Urothelium cell line (cell line): ENCODE measurements around the gene MTCH1.

ENCODE experiments used
- DNase-seq: peaks from one replicate; pipeline ENCODE4 v3.0.0; 2011; ENCODE audit warnings: low spot score, mixed read lengths
- FAIRE-seq: peaks from 2 replicates; lab custom pipeline; 2011; peaks lifted over from hg19 to GRCh38; lab: Jason Lieb, UNC

MTCH1 gene

DNA sequence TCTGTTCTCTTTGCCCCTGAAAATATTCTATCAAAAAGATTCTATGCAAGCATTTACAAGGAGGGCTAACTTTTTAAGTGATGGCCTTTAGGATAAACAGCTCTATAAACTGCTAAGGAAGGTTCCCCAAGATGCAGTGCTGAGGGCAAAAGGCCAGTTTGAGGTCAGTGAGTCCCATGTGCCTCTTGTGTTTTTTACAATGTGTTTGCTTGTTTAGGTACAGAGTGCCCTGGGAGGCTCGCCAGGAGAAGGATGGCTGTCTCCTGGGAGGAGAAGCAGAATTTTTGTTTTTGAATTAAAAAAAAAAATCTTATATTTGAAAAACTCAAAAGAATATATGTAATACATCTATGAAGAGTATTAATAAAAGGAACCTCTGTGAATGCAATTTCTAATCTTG lies 12.8 kb downstream of the MTCH1 start:
- DNase-seq (no peak), FAIRE-seq (no peak)

DNA sequence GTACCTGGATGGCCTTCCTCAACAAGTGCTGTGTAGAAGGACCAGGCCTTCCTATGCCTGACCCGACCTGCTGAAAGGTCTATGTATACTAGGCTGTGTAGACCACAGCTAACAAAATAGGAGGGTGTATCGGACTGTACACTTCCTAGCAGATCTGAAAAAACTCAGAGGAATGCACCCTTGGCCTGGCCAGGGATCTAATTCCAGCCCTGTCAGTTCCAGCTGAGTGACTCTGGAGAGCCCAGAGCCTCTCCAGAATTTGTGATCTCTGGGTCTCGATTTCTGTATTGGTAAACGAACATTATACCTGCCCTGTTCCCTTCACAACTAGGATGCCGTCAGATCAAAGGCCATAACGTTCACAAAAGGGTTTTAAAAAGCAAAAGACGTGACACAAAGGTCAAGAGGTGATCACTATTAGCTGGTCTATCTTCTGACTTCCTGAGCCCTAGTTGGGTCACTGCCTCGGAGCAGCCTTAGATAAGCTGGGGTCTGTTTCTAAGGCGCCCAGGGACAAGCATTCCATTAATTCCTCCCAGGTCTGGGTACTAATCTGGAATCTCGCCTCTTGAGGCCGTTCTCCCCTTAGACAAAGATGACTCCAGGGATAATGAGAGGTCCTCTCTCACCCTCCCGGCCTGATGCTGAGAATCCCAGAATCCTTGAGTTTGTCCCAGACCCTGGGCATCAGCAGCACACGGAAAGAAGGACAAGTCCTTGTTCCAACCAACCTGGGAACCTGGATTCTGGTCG lies 13.9 kb downstream of the MTCH1 start:
- DNase-seq (no peak), FAIRE-seq (no peak)

DNA sequence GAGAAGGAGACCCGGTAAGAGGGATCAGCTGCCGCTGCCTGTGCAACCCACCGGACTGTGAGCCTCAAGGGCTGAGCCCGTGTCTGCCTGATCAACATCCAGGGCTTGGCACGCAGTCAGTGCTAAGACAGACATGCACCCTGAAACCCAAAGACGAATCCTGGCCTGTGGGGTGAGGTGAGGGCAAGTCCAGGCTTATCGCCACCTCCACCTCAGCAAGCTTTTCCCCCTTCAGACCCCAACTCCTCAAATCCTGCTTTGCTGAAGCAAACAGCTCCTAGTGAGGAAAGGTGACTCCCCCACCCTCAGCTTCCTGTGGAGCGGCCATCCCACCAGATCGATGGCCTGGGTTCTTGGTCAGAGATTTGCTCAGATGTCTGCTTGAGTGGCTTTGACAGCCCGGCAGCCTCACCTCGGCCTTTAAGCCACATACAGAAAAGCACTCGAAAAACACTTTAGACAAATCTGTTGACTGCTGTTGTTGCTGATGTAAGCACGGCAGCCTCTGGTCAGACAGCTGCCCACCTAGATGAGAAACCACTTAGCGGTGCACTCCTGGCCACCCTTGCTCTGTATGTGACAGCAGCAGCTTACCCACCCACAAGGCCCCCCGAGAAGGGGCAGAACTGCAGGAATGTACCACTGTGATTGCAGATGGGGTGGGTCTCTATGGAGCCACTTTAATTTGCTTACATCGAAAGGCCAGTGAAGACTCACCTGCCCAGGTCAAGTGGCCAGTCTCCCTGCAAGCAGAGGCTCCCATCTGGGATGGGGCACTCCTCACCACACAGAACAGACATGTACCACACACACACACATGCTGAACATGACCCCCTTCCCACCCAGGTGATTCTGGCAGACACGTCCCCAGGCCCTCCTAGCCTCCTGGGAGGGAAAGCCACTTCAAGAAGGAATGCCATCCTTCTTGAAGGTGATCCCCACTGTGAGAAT lies 14.8 kb downstream of the MTCH1 start:
- no peak for DNase-seq
- no peak for FAIRE-seq

DNA sequence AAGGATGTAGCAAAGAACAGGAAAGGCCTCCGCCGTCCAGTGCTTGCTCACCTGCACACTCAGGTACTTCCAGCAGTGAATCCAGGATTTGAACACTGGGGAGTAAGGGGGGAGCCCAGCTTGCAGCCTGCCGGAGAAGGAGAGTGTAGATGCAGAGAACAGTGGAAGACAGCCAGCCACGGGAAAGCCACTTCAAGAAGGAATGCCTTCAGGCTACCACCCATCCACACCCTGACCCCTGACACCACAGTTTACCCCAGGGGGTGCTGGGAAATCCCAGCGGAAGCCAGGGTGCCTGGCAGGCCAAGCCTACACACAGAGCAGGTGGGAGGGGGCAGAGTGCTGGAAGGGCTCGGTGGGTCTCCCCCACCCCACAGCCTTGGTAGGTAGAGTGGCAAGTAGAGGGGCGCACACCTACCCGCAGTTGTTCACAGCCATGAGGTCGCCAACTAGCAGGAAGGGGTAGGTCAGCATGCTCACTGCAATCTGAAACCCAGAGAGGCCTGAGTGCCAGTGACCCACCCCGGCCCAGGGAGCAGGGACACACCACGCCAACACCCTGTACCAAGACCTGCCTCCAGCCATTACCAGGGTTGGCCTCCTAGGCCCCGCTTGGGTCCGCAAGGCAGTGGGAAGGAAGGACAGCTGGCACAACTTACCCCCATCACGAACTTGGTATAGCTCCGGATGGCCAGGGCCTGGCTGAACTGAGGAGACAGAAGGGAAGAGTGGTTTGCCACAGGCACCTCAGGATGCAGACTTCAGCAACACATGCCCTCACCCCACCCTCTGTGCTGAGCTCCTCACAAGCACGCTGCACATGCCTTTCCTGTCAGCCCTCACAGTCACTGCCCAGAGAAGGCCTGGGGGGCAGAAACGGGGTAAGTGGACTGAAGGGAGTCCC lies 15.8 kb downstream of the MTCH1 start:
- DNase-seq (no peak), FAIRE-seq (no peak)

DNA sequence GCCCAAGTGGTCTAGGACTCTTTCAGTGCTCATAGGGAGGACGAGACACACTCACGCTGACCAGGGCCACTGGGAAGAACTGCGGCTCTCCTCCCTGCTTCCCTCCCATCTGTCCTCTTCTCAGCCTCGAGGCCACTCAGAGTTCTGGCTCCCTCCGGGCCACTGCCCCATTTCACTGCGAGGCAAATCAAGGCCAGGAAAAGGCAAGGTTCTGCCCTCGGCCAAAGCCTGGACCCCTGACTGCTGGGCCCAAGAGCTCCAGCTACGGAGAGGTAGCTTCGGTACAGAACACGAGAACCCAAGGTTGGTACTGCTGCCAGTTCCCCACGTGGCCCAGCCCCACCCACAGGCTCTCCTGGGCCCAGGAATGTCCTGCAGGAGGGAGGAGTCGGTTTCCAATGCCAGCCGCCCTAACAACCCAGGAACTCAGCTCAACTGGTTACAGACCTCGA lies 16.7 kb downstream of the MTCH1 start:
- FAIRE-seq = no peak
- DNase-seq = no peak

DNA sequence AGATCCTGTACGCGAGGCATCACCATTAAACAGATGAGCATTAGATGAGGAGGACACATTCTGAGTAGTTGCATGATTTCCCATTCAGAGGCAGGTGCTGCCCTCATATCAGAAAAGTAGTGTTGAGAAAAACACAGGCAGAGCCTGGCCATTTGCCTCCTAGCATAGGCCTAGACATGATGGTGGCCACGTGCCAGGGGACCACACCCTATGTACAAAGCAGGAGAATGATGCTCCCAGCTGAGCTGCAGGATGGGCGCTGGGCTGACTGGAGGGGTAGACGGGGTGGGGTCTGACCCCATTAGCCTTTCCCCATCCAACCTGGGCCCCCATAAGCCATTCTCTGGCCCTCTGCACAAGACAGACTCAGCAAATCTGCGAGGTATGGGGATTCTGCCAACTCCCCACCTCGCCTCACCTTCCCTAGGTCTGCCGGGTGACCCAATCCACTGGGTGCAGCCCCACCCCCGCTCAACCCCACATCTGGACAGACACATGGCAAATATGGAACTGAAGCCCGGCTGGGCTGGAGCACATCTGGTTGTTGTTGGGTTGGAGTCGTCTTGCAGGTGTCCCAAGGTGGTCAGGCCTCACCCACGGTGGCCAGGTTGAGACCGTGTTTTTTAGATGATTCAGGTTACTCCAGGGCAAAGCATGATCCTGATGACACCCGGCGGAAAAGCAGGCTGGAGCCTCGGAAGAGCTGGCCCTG lies 17.6 kb downstream of the MTCH1 start:
- DNase-seq (no peak), FAIRE-seq (no peak)

DNA sequence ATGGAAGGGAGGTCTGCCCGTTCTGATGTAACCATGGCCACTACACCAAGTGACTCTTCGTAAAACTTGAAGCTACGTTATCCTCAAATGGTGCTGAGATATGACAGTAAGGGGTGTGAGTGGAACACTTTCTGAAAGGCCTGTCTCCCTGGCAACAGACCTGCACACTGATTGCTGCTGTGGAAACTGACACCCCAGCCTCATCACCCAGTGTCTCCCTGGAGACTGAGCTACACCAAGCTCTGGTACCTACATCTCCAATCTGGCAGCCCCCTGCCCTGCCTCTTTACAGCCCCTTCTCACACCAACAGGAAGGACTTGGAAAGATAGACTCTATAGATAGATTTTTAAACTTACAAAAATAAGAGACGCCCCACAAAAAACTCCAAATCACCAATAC lies 18.2 kb downstream of the MTCH1 start:
- FAIRE-seq (no peak), DNase-seq (no peak)

DNA sequence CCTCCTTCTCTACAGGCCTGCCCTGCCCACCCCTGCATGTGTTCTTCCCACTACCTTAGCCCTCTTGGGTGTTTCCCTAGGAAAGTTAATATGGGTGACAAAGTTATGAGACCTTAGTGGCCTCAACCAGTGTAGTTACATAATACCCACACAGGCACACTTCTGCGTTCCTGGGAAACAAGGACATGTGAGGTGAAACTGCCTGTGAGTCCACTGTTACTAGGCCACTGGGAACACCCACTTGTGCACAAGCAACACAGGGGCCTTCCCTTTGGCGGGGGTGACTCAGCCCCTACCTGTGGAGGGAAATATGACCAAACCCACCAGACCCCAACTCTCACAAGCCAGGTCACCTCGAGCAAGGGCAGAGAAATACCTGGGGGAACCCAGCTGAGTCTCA lies 18.7 kb downstream of the MTCH1 start:
- no peak for DNase-seq
- FAIRE-seq = no peak

DNA sequence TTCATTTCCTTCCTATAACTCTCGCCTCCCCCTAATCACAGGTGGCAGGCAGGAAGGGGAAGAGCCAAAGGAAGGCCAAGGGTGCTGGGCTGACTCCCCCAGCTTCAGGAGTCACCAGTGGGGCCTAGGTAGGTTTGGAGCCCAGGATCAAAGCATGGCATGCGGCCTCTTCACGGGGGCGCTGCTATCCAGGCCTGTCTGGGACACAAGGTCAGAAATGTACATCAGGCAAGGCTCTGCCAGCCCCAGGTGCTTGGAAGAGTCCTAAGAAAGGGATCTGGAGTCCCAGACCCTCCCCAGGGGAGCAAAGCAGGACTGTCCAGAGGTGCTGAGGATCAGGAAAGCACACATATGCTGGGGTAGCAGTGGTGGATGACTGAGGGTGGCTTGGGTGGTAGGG lies 21.1 kb downstream of the MTCH1 start:
- no peak for DNase-seq
- no peak for FAIRE-seq

DNA sequence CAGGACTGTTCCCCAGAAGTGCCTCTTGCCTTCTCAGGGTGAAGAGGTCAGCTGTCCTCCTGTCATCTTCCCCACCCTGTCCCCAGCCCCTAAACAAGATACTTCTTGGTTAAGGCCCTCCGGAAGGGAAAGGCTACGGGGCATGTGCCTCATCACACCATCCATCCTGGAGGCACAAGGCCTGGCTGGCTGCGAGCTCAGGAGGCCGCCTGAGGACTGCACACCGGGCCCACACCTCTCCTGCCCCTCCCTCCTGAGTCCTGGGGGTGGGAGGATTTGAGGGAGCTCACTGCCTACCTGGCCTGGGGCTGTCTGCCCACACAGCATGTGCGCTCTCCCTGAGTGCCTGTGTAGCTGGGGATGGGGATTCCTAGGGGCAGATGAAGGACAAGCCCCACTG lies 21.6 kb downstream of the MTCH1 start:
- FAIRE-seq = no peak

DNA sequence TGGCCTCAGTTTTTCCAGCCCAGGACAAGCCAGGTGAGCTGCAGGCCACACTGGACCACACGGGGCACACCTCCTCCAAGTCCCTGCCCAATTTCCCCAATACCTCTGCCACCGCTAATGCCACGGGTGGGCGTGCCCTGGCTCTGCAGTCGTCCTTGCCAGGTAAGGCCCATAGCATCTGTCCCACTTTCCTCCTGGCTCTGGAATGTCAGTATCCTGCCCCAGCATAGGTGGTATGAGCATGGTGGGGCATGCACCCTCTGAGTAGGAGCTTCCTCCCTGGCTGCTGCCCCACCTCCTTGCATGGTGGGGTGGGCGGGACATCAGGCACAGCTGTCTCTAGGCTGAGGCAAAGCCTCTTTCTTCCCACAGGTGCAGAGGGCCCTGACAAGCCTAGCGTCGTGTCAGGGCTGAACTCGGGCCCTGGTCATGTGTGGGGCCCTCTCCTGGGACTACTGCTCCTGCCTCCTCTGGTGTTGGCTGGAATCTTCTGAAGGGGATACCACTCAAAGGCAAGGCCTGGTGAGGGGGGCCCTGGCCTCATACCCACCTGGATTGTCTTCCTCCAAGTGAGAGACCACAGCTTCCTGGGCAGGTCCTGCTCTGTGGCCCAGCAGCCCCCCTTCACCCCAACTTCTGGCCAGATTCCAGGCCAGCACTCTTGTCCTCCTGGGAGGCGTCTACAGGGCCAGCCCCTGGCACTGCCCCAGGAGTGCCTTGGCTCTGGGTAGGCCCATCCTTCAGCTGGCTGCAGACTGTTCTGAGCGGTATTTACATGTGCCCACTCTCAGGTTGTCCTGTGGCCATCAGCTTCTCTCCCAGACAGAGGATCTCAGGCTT lies 22.3 kb downstream of the MTCH1 start:
- peak; percentile 53 for DNase-seq
- no peak for FAIRE-seq

More for the DNA sequence above, 21.6 kb downstream of the MTCH1 start:
- no peak for DNase-seq

DNA sequence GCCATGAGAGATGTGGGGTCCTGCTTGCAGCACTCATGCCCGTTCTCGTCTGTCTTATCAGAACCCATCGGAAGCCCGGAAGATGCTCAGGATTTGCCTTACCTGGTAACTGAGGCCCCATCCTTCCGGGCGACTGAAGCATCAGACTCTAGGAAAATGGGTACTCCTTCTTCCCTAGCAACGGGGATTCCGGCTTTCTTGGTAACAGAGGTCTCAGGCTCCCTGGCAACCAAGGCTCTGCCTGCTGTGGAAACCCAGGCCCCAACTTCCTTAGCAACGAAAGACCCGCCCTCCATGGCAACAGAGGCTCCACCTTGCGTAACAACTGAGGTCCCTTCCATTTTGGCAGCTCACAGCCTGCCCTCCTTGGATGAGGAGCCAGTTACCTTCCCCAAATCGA lies 23.1 kb downstream of the MTCH1 start:
- DNase-seq (no peak), FAIRE-seq (no peak)

DNA sequence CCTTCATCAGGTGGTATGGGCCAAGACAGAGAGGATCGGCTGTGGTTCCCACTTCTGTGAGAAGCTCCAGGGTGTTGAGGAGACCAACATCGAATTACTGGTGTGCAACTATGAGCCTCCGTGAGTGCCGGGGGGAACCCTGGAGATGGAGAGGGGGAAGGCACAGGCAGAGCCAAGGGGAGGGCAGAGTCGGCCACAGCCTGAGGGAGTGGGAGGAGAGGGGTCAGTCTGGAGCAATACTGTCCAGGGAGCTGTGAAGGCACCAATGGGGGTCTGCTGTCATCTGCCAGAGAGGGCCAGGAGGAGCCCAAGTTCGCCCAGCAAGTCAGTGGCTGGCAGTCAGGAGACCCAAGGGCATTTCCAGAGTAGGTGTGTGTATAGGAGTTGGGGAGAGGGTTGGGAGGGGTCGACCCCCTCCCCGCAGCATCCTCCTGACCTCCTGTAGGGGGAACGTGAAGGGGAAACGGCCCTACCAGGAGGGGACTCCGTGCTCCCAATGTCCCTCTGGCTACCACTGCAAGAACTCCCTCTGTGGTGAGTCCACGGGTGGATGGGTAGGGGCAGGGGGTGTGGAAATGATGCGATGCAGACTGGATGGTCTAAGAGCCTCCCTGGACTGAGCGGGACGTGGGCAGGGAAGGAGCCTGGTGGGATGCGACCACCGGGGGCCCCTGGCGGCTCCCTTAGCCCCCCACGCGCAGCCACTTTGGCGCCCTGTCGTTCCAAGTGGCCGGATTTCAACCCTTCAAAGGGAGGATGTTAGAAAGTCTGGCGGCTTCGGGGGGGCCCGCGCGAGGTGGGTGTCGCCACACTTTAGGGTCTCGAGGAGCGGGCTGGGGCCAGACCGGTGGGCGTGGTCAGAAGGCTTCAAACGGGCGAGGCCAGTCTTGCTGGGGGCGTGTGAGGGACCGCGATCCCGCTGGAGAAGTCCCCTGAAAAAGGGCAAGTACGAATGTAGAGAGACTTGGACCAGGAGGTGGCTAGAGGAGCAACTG lies 24.3 kb downstream of the MTCH1 start:
- DNase-seq (no peak), FAIRE-seq (no peak)

DNA sequence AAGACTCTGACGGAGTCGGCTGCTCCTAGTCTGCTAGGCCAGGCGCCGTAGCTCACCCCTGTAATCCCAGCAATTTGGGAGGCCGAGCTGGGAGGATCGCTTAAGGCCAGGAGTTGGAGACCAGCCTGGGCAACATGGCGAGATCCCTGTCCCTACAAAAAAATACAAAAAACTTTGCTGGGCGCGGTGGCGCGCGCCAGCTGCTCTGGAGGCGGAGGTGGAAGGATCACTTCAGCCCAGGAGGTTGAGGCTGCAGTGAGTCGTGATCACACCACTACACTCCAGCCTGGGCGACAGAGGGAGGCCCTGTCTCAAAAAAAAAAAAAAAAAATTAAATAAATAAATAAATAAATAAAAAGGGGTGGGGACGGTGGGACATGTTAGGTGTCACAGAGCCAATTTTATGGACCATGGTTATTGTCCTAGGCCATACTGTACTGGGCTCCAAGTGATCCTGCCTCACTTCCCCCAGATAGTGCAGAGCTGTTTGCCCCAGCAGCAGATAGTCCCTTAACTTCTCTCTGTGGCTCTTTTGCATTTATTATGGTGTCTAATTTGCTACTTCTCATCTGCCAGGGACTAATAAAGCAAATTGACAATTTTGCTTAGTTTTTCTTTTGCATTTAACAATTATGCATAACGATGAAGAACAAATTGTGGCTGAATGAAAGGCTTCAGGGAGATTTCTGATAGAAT lies 26.3 kb downstream of the MTCH1 start:
- FAIRE-seq = no peak
- no peak for DNase-seq

DNA sequence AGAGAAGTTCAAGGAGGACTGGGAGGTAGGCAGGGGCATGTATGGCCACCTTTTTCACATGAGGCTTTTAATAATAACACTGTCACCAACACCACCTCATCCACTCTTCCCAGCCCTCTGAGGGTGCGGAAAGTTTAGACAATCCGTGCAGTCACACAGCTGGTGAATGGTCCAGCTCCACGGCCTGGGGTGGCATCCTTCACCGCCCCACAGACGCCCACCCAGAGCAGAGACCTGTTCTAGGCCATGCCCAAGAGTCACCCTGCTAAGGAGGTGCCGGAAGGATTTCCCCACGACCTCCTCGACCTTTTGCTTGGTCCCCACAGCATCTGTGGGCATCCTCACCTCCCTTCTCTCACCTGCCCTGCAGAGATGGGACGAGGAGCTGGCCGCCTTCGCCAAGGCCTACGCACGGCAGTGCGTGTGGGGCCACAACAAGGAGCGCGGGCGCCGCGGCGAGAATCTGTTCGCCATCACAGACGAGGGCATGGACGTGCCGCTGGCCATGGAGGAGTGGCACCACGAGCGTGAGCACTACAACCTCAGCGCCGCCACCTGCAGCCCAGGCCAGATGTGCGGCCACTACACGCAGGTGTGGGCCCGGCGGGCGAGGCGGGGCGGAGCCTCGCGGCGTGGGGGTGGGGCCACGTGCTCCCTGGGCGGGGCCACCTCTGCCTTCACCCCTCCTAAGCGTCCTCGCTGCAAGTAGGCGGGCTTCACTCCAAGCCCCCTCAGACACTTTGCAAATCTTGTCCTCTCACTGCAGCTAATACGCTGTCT lies 27.0 kb downstream of the MTCH1 start:
- DNase-seq (no peak), FAIRE-seq (no peak)

DNA sequence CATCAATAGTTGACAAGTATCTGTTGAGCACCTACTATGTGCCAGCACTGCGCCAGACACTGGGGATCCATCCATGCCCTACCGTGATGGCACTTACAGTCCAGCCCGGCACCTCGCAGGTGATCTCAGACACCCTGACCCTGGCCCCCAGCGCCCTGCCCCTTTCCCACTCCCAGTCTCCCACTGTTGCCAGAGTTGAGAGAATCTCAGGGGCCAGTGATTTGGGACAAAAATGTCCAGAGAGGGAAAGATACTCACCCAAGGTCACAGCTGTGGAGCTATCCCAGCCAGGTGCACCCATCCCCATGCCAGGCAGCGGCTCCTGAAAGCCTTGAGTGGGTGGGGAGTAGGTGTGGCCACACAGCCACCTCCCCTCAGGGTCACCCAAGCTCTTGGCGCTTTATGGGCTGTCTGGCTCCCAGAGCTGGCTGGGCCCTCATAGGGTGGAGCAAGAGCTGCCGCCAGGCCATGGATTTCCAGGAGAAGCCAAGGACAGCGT lies 28.2 kb downstream of the MTCH1 start:
- DNase-seq = no peak
- FAIRE-seq = no peak

DNA sequence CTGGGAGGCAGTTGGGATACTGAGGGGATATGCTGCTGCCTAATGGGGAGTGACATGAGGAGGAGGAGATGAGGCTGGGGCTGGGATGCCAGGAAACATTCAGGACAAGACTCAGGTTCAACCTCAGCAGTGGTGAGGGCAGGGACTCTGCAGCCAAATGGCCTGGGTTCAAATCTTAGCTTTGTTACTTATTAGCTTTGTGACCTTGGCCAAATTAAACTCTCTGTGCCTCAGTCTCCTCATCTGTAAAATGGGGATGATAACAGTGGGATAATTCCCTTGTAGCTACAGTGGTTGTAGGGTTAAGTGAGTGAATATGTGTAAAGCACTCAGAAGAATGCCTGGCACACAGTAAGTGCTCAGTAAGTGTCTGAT lies 29.6 kb downstream of the MTCH1 start:
- no peak for DNase-seq
- no peak for FAIRE-seq
